Fibroblast of skin of scalp (primary cell): ENCODE data around the gene DNAH12.
"Not testable (repeated sequence)": the region's sequence is repeated elsewhere in the genome, so short reads cannot be mapped to it uniquely, and the experiment has no call there.

Experiments used
- DNase-seq: peaks from one replicate; pipeline ENCODE4 v3.0.0-alpha.2; 2013

Gene DNAH12

DNA sequence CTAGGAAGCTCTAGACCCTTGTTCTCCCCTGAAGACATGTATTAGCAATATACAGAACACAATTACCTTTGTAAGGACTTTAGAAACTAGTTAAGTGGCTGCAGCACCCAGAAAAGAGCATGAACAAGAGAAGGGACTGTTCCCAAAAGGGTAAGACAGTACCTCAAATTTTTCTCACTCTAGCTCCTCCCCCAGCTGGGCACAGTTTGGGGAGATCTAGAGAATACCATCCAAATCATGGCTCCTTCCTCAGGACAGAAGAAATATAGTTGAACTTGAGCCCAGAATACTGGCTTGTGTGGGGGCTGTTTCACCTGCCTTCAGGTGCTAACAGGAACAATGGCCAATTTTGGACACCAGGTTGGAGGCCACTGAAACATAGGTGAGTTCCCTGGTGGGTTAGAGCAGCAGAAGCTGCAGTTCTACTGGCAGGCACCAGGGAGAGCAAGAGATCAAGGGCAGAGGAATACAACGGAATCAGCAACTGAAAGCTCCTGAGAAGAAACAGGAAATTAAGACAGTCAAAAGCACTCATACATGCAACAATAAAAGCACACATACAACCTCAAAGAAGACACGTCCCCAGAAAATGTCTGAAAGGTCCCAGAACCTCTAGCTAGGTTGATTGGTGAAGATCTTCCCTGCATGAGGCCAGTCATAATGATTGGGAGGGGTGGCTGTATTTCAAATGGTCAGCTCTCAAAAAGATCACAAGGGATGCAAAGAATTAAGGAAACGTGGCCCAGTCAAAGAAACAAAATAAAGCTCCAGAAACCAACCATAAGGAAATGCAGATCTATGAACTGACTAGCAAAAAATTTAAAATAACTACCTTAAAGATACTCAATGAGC is 146.7 kb downstream of the DNAH12 start:
- DNase-seq, result peak; percentile 40

DNA sequence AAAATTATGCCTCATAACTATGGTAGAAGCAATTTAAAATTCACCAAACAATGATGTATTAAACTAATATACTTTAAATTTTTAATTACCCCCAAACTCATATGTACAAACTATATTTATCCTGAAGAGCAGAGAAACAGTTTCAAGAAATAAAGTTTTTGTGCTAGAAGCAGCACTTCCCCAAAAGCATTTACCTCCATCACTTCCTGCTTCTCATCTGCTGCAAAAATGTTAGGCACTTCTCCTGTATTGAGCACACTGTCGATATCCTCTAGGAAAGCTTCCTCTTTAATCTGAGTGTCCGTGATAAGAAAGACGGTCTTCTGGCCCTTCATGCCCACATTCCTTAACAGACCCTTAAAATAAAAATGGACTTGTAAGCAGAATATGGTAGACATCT is 150.2 kb downstream of the DNAH12 start:
- no peak for DNase-seq

DNA sequence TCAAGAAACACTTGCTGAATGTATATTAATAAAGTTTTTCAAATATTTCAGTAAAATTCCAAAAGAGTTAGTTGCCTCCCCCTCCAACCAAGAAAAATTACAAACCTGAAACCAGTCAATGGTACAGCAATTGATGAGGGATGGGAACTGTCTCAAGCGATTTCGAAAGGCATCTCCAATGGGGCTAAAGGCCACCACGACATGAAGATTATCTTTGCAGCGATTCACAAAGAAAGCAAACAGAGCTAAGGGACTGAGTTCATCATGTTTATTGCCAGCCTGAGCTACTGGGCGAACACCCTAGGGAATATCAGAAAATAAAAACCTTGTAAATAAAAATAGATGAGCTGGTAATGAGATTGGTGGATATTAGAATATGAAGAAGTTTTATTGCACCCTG is 152.4 kb downstream of the DNAH12 start:
- no peak for DNase-seq

GRCh38 chr3:57389271-57389670 is 154.9 kb downstream of the DNAH12 start:
- no peak for DNase-seq

DNA sequence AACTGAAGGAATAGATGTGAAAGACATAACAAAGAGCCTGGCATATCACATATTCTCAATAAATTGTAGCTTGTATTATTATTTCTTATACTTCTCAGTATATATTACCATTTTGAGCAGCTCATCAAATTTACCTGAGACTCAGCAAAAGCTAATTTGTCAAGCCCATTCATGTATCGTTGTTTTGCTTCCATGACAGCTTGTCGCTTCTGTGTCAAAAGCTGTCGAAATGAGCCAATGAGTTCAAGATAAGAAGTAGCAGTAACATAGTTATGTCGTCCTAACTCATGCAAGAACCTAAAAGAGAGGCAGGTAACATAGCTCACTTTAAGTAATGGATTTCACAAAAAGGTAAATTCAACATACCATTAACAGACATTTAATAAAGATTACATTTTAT is 157.8 kb downstream of the DNAH12 start:
- no peak for DNase-seq

DNA sequence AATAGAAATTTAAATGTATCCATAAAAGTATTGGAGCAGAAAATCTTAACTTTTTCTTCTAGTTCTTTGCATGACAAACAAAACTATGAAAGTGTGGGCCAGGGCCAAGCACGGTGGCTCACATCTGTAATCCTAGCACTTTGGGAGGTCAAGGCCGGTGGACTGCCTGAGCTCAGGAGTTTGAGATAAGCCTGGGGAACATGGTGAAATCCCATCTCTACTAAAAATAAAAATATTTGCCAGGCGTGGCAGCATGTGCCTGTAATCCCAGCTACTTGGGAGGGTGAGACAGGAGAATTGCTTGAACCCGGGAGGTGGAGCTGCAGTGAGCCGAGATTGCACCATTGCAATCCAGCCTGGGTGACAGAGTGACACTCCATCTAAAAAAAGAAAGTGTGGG is 158.6 kb downstream of the DNAH12 start:
- DNase-seq, result no peak

- no peak for DNase-seq
Observed at GRCh38 chr3:57383838-57384237, 160.3 kb downstream of the DNAH12 start.

GRCh38 chr3:57383406-57383805 is 160.7 kb downstream of the DNAH12 start:
- no peak for DNase-seq

GRCh38 chr3:57382933-57383332 is 161.2 kb downstream of the DNAH12 start:
- no peak for DNase-seq

DNA sequence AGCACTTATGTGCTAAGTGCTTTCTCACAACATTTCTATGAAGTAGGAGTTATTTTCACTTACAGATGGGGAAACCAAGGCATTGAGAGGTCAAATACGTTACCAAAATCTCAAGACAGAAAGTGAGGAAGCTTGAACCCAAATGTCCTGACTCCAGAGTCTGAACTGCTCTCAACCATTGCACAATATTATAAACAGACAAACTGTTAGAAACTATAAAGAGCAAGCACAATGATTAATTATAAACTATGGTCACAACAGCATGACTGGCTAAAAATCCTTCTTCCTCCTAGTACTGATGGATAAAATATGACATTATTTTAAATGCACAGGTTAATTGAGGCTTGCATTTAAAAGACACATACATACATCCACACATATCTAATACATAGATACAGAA is 173.8 kb downstream of the DNAH12 start:
- no peak for DNase-seq

GRCh38 chr3:57365089-57365488 is 179.1 kb downstream of the DNAH12 start:
- not testable (repeated sequence) for DNase-seq

DNA sequence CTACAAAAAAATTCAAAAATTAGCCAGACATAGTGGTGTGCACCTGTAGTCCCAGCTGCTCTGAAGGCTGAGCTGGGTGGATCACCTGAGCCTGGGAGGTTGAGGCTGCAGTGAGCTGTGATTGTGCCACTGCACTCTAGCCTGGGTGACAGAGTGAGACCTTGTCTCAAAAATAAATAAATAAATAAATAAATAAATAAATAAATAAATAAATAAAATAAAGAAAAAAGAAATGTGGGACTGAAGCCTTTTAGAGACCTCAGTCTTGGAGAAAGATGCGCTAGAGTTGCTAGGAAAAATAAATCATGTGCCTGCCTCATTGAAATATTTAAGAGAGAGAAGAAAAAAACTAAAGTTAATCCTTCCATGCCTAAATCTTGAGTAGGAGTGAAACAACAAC is 187.9 kb downstream of the DNAH12 start:
- DNase-seq, result not testable (repeated sequence)

DNA sequence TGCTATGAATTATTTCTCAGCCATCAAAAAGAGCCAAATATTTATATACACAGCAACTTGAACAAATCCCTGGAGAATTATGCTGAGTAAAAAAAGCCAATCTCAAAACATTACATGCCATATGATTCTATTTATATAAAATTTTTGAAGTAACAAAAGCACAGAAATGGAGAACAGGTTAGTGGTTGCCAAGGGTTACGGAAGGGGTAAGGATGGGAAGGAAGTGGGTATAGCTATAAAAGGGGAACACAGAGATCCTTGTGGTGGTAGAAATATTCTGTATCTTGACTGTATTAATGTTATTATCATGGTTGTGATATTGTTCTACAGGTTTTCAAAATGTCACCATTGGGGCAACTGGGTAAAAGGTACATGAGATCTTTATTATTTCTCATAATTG is 189.4 kb downstream of the DNAH12 start:
- DNase-seq, result no peak

DNA sequence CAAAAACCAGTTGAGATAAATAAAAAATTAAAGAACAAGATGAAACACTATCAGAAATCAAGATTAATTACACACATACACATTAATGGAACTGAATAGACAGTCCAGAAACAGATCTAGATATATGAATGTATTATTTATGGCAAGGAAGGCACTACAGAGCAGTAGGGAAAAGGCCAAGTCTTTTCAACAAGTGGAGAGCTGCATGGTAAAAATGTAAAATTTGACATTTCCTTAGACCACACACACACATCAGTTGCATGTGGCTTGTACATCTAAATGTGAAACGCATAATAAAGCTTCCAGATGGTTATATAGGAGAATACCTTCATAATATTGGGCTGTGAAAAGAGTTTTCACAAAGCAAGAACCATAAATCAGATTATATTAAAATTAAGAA is 193.9 kb downstream of the DNAH12 start:
- DNase-seq, result no peak

DNA sequence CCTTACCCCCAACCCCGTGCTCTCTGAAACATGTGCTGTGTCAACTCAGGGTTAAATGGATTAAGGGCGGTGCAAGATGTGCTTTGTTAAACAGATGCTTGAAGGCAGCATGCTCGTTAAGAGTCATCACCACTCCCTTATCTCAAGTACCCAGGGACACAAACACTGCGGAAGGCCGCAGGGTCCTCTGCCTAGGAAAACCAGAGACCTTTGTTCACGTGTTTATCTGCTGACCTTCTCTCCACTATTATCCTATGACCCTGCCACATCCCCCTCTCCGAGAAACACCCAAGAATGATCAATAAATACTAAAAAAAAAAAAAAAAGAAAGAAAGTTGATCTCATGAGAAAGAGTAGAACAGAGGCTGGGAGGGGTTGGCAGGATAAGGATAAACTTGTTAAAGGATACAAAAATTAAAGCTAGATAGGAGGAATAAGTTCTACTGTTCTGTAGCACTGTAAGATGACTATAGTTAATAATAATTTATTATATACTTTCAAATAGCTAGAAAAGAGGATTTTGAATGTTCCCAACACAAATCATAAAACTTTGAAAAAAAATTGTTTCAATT is 205.0 kb downstream of the DNAH12 start:
- DNase-seq, result not testable (repeated sequence)

DNA sequence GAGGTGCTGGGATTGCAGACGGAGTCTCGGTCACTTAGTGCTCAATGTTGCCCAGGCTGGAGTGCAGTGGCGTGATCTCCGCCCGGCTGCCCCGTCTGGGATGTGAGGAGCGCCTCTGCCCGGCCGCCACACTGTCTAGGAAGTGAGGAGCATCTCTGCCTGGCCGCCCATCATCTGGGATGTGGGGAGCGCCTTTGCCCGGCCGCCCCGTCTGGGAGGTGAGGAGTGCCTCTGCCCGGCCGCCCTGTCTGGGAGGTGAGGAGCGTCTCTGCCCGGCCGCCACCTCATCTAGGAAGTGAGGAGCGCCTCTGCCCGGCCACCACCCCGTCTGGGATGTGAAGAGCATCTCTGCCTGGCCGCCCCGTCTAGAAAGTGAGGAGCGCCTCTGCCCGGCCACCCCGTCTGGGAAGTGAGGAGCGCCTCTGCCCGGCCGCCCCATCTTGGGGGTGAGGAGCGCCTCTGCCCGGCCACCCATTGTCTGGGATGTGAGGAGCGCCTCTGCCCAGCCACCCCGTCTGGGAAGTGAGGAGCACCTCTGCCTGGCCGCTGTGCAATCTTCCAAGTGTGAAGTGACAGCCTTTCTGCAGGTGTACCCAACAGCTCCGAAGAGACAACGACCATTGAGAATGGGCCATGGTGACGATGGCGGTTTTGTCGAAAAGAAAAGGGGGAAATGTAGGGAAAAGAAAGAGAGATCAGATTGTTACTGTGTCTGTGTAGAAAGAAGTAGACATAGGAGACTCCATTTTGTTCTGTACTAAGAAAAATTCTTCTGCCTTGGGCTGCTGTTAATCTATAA is 205.7 kb downstream of the DNAH12 start:
- DNase-seq, result not testable (repeated sequence)

DNA sequence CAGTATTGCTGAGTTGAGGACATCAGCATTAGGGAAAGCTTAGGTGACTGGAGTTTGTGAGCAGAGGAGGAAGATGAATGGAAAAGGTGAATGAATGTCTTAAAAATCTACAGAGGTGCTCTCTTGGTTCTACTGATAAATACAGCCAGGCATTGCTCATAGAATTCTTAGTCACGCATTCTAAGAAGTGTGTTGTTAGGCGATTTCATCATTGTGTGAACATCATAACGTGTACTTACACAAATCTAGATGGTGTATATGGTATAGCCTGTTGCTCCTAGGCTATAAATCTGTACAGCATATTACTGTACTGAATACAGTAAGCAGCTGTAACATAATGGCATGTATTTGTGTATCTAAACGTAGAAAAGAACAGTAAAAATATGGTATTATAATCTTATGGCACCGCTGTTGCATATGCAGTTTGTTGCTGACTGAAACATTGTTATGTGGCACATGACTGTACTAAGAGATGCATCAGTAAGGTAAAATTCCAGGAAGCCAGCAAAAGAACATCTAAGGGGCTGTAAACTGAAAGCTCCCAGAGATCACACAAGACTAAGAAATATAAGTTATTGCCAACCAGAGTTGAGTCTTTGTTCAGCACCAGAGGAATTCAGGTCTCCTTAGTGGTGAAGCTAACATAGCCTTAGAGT is 208.7 kb downstream of the DNAH12 start:
- DNase-seq, result no peak

- no peak for DNase-seq
Observed at GRCh38 chr3:57331078-57331610, 213.0 kb downstream of the DNAH12 start.

- not testable (repeated sequence) for DNase-seq
Observed at GRCh38 chr3:57326498-57326897, 217.6 kb downstream of the DNAH12 start.

DNA sequence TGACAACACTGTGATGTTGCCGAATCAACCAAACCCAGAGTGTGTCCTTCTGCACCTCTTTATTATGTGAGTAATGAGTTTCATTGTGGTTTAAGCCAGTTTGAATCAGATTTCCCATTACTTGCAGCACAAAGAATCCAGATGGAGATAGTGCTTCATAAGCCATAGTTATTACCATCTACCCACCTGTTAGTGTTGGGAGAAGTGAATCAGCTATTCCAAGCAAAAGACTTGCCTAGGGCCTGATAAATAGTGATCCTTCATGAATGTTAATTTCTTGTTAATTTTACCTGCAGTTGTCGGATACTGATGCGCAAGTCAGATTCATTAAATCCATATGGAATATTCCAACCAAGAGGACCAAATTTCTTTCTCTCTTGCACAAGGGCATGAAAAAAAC is 229.9 kb downstream of the DNAH12 start:
- DNase-seq, result no peak

DNA sequence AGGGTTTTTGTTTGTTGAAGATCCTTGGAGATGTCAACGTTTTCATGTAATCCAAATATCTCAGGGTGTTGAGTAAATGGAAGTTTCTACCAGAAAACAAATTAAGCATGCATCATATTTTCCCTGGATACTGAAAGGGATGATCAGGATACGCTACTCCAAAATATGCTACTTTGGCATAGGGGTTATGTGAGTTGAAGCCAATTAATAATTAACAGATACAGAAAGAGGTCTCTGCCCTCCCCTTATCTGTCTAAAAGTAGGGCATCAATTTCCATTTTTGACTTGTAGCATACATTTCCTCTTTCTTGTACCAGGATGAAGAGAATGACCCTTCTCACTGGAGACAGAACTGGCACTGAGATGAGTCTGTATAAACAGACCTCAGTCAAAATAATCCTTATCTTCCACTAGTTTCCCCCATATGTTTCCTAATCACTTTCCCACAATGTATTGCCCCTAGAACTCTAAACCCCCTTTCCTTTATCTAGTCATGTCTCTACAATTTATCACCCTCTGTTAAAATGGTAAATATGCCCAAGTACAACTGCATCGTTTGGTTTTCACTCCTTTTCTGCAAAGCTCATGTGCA is 234.3 kb downstream of the DNAH12 start:
- DNase-seq, result no peak

GRCh38 chr3:57303520-57303919 is 240.6 kb downstream of the DNAH12 start:
- peak; percentile 31 for DNase-seq
